ENCODE measurements around the gene MARCHF4. TPM values are rescaled to one million over a fixed set of nuclear protein-coding genes. Genes with fewer than 3 reads are reported as not detected.

The MARCHF4 gene
- total RNA-seq, 2 donors from 2014 or later = not detected

GRCh38 chr2:216328347-216328746, 43.9 kb downstream of the MARCHF4 start:
- H3K27ac Mint-ChIP-seq = no peak overlapping the region
- H3K4me3 Mint-ChIP-seq = no peak overlapping the region
- H3K9me3 Mint-ChIP-seq = no peaks in the 10 kb centered on the region
- H3K27me3 Mint-ChIP-seq = peaks cover 0 to 6% of the 10 kb centered on the region in 2 donors
- no peaks in the 10 kb centered on the region for H3K36me3 Mint-ChIP-seq
- ATAC-seq (no peak), DNase-seq (ENCODE audit: low spot score) (no peak)
- H3K4me1 Mint-ChIP-seq (ENCODE audit: low read depth in 2 of 2) = peaks cover 0 to 3% of the 10 kb centered on the region in 2 donors

DNA sequence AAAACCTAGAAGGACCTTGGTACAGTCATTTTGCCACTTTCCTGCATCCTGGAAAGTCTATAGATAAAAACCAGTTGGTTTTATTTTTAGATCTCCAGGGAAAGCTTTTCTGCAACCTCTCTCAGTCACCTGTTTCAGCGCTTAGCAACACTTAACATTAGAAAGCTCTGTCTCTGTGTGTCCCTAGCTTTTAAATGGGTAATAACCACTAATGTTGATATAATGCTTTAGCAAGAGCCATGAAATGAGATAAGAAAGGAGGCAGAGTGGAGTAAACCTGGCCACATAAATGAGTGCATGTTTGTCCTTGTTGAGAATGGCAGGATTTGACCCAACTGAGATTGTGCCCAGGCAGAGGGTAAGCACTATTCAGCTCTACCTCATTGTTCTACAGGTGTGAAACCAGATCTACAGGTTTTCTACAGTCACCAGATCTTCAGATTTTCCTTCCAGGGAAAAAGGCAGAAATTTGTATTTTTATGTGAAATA, 44.8 kb downstream of the MARCHF4 start:
- H3K9me3 Mint-ChIP-seq = no peaks in the 10 kb centered on the region
- no peak for DNase-seq (ENCODE audit: low spot score)
- no peak overlapping the region for H3K4me3 Mint-ChIP-seq

More for the DNA sequence above, 44.8 kb downstream of the MARCHF4 start:
- no peak for ATAC-seq
- Mint-ChIP-seq H3K36me3 (no peaks in the 10 kb centered on the region), H3K27ac (no peak overlapping the region), H3K27me3 (peaks cover 0 to 6% of the 10 kb centered on the region in 2 donors), H3K4me1 (ENCODE audit: low read depth in 2 of 2) (peaks cover 0 to 3% of the 10 kb centered on the region in 2 donors)

Other genes starting within 250 kb of the MARCHF4 start
- 10 to 100 TPM; 21.1 to 32.2 TPM for gene SMARCAL1, start 40.0 kb upstream of the MARCHF4 start, total RNA-seq
- gene RPL37A, start 126.4 kb upstream of the MARCHF4 start, total RNA-seq = 1,000 to 10,000 TPM; 1,675 to 1,724 TPM